Measurements from ENCODE around the gene PLXNA2.

GRCh38 chr1:208180421-208180820, 63.8 kb downstream of the PLXNA2 start:
- TF ChIP-seq POLR2A (IDR thresholded peaks at IDR 0.05) (no peak), CTCF (IDR thresholded peaks at IDR 0.05) (no peak)

All from body of pancreas (tissue), 4 donors.